GM19397 (cell line): ENCODE data around the gene ZCCHC2.

Source experiments
- ATAC-seq: cut with Tn5 transposase; IDR thresholded peaks from one replicate; pipeline ENCODE4 v1.9.1; 2021; ENCODE audit warnings: mild to moderate bottlenecking, moderate library complexity; ENCODE audit not compliant: unreplicated experiment

ZCCHC2 gene

GRCh38 chr18:62522504-62523254 lies at the start of gene ZCCHC2:
ZCCHC2 (plus strand) TSS chr18:62523025; CDS start chr18:62523425, 400 bp downstream.
- ATAC-seq = peak; percentile 68

DNA sequence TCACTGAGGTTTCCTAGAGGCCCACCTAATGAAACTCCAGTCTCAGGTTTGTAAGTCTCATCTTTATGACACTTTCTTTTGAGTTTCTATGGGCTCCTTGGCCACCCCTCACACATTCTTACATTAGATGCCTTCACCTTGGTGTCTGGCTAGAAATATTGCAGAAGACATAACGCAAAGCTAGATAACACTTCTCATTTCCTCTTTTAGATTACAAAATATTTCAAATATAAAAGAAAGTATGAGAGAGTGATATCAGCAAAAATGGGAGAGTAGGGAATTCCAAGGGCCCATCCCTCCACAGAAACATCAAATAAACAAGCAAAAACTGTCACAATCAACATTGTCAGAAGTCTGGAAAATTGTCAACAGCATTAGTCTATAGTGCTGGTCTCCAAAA lies 43.3 kb upstream of the ZCCHC2 start:
- no peak for ATAC-seq

- ATAC-seq = no peak
These were observed 41.9 kb upstream of the ZCCHC2 start for GRCh38 chr18:62480927-62481326.

DNA sequence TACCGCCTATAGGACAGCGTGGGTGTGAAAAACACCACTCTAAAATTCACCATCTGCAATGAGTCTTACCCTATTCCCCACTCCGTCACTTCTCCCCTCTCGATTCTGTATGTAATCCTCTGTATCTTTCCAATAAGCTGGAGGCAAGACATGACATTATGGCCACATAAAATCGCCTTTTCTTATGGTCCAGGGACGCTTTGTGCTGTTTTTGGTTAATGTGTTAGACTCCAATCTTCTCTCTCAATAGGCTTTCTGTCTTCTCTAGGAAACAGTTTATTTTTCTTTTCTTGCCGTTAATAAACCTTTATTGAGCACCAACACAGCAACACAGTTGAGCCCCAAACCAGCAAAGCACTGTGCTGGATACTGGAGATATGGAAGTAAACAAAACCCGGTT lies 37.9 kb upstream of the ZCCHC2 start:
- ATAC-seq = no peak

GRCh38 chr18:62485684-62486083 lies 37.1 kb upstream of the ZCCHC2 start:
- ATAC-seq = no peak

DNA sequence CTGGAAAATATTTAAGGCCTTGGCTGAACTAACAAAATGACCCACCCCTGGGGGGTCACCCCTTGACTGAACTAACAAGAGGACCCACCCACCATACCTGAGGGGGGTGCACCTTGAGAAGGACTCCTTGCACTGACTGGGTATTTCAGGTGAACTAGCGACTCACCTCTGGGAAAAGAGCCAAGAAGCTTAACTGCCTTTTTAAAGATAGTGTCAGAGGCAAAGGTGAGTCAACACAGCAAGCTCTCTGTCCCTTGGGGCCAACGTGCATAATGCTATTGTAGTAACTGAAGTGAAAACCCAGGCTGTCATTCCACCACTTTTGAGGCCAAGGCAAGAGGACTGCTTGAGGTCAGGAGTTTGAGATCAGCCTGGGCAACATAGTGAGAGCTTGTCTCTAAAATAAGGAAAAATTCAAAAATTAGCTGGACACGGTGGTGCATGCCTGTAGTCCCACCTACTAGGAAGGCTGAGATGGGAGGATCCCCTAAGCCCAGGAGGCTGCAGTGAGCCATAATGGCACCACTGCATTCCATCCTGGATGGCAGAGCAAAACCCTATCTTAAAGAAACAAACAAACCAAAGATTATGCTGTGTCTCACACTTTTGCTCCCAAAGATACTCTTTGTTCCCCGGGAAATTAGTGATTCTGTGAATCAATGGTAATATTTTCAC lies 36.4 kb upstream of the ZCCHC2 start:
- ATAC-seq = no peak

GRCh38 chr18:62487161-62487560 lies 35.7 kb upstream of the ZCCHC2 start:
- no peak for ATAC-seq

DNA sequence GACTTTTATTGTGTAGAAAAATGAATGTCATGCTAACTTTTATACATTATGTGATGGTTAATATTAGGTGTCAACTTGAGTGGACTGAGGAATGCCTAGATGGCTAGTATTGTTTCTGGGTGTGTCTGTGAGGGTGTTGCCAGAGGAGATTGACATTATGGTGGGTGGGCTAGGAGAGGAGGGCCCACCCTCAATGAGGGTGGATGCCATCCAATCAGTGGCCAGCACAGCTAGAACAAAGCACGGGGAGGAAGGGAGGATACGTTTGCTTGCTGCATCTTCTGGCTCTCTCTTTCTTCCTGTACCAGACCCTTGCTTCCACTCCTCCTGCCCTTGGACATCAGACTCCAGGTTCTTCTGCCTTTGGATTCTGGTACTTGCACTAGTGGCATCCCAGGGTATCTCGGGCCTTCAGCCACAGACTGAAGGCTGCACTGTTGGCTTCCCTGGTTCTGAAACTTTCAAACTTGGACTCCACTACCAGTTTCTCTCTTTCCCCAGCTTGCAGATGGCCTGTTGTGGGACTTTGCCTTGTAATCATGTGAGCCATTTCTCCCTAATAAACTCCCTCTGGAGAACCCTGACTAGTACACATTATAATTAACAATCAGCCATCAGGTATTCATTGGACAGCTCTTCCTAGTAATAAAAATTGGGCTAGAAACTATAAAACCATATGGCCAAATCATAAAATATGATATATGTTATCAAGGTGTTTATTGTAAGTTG lies 31.7 kb upstream of the ZCCHC2 start:
- ATAC-seq = no peak

DNA sequence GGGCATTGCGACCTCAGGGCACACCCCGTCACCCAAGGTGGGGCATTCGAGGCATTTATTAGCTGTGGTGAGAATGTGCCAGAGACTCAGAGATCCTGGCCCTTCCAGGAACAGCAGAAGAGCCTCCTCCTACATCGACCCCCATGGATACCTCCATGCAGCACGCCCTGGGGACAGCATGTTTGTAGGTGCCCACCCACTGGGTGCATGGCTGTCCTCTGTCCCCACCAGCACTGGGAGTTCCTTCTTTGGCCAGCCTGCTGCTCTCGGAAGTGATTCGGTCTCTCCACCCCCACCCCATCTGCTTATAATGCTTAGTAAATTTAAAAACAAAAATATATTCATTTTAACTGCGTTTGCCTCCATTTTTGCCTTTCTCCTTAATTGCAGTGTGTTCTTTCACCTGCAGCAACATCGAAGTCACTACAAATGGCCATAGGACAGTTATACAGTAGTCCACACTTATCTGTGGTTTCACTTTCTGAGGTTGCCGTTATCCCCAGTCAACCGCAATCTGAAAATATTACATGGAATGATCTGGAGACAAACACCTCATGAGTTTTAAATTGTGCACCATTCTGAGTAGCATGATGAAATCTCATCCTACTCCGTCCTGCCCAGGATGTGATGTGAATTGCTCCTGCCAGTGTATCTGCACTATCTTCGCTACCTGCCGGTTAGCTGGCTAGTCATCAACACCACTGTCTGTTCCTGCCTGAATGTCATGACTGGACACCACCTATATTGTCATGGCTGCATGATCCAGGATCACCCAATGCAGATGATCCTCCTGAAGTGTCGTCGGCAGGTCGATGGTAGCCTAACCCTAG lies 29.6 kb upstream of the ZCCHC2 start:
- no peak for ATAC-seq

- no peak for ATAC-seq
These were observed 28.1 kb upstream of the ZCCHC2 start for GRCh38 chr18:62494764-62495163.

DNA sequence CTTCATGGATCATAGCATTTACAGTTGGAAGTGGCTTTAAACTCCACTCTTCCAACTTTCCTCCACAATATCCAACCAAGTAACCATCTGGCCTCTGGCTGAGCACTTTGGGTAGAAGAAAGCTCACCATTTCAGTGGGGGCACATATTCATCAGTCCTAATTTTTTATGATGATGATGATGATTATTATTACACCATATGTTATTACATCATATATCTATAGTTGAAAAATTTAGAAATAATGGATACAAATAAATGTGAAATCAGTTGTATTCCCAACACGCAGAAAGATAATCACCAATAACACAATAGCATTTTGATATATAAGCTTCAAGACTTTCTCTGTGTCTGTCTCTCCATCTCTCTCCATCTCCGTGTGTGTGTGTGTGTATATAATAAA lies 26.6 kb upstream of the ZCCHC2 start:
- no peak for ATAC-seq

DNA sequence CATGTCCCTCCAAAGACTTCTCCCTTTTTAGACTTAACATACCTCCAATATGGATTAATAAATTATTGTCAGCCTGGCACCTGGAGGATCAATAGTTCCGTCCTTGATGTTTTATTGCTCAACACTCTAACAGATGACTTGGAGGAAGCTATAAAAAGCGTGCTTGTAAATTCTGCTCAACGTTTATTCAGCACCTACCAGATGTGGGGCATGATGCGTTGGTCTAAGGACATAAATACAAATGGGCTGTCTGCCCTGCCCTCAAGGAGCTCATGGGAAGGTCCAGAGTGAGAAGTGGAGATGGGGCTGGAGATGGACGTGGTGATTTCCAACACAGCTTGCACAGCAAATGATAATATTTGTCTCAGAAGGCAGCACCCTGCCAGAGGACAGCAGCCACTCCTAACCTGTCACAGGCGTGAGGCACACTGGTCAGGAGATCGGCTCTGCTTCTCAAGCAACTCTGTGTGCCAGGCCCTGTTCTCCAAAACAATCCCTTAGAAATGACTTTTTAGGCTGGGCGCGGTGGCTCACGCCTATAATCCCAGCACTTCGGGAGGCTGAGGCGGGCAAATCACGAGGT lies 25.5 kb upstream of the ZCCHC2 start:
- no peak for ATAC-seq

DNA sequence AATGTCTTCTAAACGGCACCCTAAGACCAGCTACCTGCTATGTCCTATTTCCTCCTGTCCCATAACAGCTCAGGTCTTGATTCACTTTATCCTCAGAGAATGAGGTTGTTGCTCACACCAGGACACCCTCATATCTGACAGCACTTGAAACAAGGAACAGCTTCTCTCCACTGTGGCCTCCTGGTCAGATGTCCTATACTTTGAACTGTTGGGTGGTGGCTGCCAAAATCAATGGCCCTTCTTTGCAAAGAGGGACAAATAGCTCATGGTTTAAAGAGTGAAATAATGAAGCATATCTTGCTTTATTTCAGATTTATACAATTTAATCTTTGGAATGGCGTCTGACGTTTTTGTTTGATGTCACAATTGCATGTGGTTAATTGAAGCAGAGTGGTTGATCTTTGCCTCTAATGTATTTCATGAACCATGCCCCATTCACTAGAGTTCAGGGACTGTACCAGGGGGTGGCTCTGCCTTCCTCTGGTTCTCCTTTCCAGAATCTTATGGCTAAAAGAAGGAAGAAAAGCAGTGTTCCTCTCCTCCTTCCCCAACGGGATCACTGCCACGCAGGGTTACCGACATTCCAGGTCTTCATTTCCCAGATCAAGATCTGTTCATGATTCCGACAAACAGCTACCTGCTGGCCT lies 24.1 kb upstream of the ZCCHC2 start:
- no peak for ATAC-seq

GRCh38 chr18:62499263-62499650 lies 23.6 kb upstream of the ZCCHC2 start:
- ATAC-seq = no peak

DNA sequence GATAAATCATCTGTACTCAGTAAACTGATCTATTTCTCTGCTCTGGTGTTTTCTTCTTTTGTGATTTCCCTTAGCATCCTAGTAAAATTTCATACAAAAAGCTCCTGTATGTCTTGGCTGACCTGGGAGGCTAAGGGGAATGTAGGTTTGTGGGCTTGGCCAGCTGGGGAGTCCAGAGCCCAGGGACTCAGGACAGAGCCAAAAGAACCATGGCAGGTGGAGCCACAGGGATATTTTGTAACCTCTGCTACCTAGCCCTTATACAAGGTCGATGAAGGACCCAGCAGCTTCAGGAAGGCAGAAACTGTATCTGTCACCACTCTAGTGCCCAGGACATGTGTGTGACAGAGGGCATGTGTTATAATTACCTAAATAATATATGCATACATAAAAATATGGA lies 22.7 kb upstream of the ZCCHC2 start:
- ATAC-seq = no peak

- ATAC-seq = no peak
These were observed 21.7 kb upstream of the ZCCHC2 start for GRCh38 chr18:62500966-62501591.

DNA sequence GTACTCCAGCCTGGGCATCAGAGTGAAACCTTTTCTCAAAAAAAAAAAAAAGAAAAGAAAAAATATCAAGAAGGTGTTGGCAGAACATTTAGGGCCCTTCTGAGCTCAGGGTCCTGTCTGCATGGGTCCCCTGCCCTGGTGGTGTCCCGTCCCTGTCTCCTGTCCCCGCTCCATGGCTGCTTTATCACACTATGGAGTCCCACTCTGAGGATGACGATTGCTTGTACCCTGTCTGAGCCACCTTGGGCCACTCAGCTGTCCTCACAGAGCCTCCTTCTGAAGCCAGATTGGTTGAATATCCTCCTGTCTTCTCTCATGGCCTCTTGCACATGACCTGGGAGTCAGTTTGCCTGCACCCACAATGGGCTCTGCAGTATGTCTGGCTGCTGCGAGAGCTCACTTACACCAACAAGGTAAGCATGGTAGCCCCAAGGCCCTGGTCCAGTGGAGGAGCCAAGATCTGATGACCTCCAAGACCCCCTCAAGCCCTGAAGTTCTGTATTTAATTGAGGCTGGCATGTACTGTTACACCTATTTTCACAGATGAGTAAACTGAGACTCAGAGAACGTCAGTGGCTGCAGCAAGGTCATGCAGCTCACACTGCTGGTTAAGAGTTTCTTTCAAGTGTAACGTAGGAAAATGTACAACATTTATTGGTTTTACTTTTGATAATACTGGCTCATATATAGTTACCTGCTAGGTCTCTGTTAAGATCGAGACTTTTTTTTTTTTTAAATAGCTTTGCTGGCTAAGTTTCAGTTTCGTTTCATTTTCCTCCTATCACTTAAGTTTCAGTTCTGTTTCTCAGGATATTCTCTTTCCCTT lies 16.9 kb upstream of the ZCCHC2 start:
- ATAC-seq = peak; percentile 84

DNA sequence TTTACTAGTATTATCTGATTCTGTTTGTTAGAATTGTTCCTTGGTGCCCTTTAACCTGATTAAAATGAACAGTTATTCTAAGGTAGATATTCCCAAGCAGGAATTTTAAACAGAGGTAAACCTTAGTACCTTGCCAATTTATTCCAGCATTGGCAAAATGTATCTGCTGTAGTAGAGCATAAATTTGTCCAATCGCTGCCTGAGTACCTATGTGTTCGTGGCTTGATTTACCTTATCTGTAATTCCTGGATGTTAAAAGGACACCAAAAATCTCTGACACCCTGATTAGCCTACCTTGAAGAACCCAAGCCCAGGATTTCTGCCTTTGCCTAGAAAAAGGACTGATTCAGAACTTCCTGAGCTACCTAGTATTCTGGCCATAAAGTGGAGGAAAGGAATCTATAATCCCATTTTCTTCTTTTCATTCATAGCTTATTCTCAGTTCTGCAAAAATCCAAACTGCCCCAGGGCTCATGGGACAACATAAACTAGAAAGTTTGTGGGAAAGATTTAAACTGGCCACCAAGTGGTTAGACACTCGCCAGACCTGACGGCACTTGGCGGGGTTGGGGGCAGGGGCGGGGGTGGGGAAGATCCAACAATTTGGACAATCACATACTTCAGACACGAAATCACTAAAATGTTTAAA lies 16.2 kb upstream of the ZCCHC2 start:
- ATAC-seq = peak; percentile 17
